ENCODE measurements around the gene COLEC12.

DNA sequence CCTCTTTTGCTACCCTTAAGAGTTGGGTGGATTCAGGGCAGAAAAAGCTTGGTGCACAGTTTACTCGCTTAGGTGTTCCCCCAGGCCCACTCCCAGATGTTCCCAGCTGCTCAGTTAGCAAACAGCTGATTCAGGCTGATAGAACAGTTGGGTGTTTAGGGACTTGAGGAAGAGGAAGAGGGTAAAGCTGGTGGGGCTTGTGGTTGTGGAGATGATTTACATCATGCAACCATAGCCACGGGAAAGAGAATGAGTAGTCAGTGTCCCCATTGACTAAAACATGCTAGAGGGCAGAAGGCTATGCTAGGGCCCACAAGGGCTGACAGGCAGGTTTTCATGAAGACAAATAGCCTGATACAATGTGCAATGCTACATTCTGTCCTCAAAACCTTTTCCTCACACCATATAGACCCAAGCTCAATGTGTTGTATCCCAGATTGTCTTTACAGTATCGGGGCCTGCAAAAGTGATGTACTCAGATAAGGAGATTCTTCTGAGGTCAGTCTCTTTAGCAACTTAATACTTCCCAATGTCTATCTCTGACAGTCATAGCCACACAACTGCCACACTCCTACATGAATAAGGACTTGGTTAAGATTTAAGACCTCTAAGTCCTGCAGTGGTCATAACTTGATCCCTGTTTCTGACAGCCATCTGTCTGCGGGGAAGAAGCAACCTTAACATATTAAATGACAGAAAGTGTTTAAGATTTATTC lies 15.6 kb downstream of the COLEC12 start:
- TF ChIP-seq POLR2A (IDR thresholded peaks at IDR 0.05): no peak
- TF ChIP-seq CTCF (IDR thresholded peaks at IDR 0.05): no peak
